Measurements from ENCODE around the gene EFCAB14.
"Not testable (repeated sequence)": the region's sequence is repeated elsewhere in the genome, so short reads cannot be mapped to it uniquely, and the experiment has no call there.

The EFCAB14 gene

DNA sequence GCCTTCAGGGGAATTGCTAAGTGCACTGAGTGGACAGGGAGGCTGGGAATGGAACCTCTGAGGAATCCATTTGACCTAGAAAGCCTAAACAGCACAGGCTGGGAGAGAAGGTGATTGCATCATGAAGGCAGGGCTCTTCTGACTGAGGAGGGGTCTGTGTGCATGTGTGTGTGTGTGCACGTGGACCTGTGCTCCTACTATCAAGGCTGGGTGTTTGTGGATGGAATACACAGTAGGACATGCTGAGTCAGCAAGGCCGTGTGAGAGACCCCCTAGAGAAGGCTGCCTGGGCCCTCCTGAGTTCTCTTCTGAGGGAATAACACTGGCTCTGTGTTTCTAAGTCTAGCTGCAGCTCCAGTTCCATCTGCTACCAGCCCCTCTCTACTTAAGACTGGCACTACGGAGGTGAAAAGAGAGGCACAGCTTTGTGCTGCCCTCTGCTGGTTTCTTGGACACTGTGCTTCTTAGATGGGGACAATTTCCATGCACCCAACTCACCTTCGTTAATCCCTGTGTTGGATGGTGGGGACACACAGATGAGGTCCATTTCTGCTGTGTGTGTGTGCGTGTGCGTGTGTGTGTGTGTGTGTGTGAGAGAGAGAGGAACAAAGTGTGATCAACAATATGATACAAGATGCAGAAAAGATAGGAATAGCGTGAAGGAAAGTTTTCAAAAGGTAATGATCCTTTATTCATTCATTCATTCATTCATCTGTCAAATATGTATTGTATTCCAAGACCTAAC is 6.2 kb upstream of the EFCAB14 start:
- peak; percentile 34 to 68 (median 45) for DNase-seq (ENCODE audit: low read depth in 2 of 3, low spot score in 1 of 3)

DNA sequence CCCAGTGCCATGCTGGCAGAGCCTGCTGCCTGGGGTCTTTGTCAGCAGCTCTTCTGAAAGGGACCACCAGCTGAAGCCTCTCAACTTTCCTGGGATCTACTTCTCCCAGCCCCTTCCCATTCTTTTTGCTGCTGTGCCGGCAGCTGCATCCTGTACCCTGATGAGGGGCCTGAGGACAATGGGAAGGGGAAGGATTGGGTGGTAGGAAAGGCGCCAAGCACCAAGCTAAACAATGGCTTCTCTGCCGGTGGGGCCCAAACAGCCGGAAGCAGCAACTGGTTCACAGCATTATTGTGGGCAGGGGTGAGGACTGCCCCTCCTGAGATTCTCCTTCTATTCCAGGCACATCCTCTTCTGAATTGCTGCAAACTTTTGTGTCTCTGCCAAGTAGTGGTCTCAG is 5.0 kb upstream of the EFCAB14 start:
- DNase-seq (ENCODE audit: low read depth in 2 of 3, low spot score in 1 of 3): no peak

DNA sequence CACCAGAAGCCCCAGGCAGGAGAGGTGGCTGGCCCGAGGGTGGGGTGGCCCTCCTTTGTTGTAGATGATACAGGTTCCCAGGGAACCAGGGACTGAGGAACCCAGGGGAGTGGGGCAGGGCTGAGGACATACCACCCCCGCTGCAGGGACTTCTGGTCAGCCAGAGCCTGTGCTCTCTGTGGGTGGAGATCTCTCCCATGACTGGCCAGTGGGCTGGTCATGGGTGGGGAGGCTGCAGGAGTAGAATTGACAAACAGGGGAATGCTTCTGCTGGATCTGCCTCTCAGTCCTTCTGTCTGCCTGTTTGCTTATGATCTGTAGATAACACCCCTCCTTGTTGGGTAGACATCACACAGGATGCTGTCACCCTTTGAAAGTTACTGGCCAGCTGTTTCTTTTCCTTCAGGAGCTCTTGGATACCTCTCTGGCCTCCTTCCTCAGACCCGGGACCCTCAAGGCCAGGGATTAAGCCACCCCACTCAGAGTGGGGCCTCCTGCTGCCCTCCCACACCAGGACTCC is 2.8 kb upstream of the EFCAB14 start:
- DNase-seq (ENCODE audit: low read depth in 2 of 3, low spot score in 1 of 3): no peak

GRCh38 chr1:46721204-46721603 is 2.3 kb upstream of the EFCAB14 start:
- no peak for DNase-seq (ENCODE audit: low read depth in 2 of 3, low spot score in 1 of 3)

GRCh38 chr1:46720319-46720718 is 1.4 kb upstream of the EFCAB14 start:
- DNase-seq (ENCODE audit: low read depth in 2 of 3, low spot score in 1 of 3): not testable (repeated sequence)

- no peak for DNase-seq (ENCODE audit: low read depth in 2 of 3, low spot score in 1 of 3)
Observed at GRCh38 chr1:46719689-46720088, 775 bp upstream of the EFCAB14 start.

DNA sequence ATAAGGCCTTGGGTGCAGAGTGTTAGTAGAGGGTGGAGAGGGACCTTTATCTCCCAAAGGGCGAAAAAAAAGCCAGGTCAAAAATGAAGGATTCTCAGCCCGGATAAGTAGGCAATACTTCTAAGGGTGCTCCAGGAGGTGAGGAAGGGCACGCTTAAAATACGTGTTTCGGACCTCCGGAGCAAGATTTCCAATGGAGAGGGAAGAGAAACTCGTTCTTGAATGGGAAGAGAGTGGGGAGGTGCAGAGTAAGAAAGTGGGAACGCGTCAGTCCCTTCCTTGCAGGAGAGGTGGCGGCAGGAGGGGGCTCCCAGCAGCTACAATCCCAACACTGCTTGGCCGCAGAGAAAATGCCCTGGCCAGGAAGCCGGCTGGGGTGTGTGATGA is 581 bp downstream of the EFCAB14 start:
- no peak for DNase-seq (ENCODE audit: low read depth in 2 of 3, low spot score in 1 of 3)

GRCh38 chr1:46717654-46718053 is 1.3 kb downstream of the EFCAB14 start:
- DNase-seq (ENCODE audit: low read depth in 2 of 3, low spot score in 1 of 3): no peak

DNA sequence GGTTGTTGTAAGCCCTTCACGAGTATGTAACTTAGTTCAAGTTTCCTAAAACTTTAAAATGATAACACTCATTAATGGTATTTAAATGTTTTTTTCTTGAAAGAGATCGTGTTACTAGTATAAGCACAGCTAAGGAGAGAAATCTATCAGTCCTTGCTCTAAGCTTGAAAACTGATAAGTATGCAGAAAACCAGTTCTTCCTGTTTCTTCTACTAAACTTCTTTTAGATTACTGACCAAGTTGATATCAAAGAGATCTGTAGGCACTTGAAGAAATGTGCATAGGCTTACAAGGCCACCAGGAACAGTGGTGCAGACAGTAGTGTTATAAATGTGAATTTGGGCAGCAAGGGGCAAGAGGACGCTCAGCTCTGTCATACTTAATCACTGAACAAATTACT is 3.9 kb downstream of the EFCAB14 start:
- no peak for DNase-seq (ENCODE audit: low read depth in 2 of 3, low spot score in 1 of 3)

- no peak for DNase-seq (ENCODE audit: low read depth in 2 of 3, low spot score in 1 of 3)
Observed at GRCh38 chr1:46708121-46708520, 10.8 kb downstream of the EFCAB14 start.

DNA sequence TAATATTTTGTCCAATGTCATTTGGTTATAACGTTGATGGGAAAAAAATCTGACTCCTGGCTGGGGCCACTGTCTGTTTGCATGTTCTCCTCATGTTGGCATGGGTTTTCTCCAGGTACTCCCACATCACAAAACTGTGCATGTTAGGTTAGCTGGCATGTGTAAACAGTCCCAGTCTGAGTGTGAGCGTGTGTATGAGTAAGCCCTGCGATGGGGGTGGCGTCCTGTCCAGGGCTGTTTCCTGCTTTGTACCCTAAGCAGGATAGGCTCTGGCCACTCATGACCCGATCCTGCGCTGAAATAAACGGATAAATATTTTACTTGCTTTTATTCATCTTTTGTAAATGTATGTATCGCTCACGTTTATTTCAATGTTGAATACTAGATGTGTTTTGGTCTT is 13.5 kb downstream of the EFCAB14 start:
- no peak for DNase-seq (ENCODE audit: low read depth in 2 of 3, low spot score in 1 of 3)

GRCh38 chr1:46703927-46704641 is 14.8 kb downstream of the EFCAB14 start:
- DNase-seq (ENCODE audit: low read depth in 2 of 3, low spot score in 1 of 3): no peak

- DNase-seq (ENCODE audit: low read depth in 2 of 3, low spot score in 1 of 3): no peak
Observed at GRCh38 chr1:46699666-46700065, 19.2 kb downstream of the EFCAB14 start.

- DNase-seq (ENCODE audit: low read depth in 2 of 3, low spot score in 1 of 3): no peak
Observed at GRCh38 chr1:46697053-46697452, 21.9 kb downstream of the EFCAB14 start.

DNA sequence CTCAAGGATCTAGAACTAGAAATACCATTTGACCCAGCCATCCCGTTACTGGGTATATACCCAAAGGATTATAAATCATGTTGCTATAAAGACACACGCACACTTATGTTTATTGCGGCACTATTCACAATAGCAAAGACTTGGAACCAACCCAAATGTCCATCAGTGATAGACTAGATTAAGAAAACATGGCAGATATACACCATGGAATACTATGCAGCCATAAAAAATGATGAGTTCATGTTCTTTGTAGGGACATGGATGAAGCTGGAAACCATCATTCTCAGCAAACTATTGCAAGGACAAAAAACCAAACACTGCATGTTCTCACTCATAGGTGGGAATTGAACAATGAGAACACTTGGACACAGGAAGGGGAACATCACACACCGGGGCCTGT is 24.2 kb downstream of the EFCAB14 start:
- not testable (repeated sequence) for DNase-seq (ENCODE audit: low read depth in 2 of 3, low spot score in 1 of 3)

GRCh38 chr1:46692811-46693770 is 25.8 kb downstream of the EFCAB14 start:
- DNase-seq (ENCODE audit: low read depth in 2 of 3, low spot score in 1 of 3): no peak

GRCh38 chr1:46691997-46692790 is 26.7 kb downstream of the EFCAB14 start:
- no peak for DNase-seq (ENCODE audit: low read depth in 2 of 3, low spot score in 1 of 3)

DNA sequence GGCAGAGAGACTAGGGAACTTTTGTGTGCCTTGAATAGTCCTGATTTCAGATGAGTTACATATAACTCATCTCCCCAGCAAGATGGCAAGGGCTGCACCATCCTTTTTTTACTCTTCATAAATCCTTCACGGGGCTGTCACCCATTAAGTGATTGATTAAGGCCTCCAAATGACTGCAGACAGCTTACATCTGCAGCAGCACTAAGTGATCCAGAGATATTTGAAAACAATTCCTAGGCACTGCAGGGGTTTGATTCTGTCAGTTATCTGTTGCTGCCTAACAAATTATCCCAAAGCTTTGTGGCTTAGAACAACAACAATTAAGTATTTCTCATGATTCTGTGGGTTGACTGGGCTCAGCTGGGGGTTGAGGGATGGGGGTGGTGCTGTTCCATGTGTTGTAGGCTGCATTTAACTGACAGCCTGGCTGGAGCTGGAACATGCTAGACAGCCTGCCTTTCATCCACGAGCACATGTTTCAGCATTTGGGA is 27.9 kb downstream of the EFCAB14 start:
- no peak for DNase-seq (ENCODE audit: low read depth in 2 of 3, low spot score in 1 of 3)

DNA sequence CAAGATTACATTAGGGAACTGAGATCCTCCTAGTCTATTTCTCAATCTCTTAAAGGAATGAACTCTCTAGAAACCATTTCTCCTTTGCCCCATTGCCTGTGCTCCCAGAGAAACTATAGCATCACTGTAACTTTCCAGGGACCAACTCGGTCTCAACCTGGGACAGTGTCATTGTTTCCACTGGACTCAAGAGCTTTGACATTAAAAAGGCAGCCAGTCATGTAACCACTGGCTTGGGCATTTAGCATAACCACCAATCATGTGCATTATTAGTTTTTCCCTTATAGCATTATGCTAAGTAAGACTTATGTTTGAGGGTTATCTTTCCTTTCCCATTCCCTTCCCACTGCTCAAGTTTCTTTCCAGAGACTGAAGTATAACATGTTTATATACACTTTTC is 29.0 kb downstream of the EFCAB14 start:
- no peak for DNase-seq (ENCODE audit: low read depth in 2 of 3, low spot score in 1 of 3)

- DNase-seq (ENCODE audit: low read depth in 2 of 3, low spot score in 1 of 3): no peak
Observed at GRCh38 chr1:46689356-46689755, 29.6 kb downstream of the EFCAB14 start.
